ENCODE data around the gene TPSAB1.
"Not testable (repeated sequence)": the region's sequence is repeated elsewhere in the genome, so short reads cannot be mapped to it uniquely, and the experiment has no call there.

- TF ChIP-seq POLR2AphosphoS5, CTCF, POLR2A (IDR thresholded peaks at IDR 0.05): not testable (repeated sequence)
Observed at GRCh38 chr16:1228227-1228626, 12.3 kb upstream of the TPSAB1 start.

Data from upper lobe of left lung (tissue), 4 donors.